Adipocyte (in vitro differentiated cells): ENCODE data around the gene OR13C8.
A peak's percentile ranks its signal among the peaks of the same experiment; 100 is the strongest.
"Not testable (repeated sequence)": the region's sequence is repeated elsewhere in the genome, so short reads cannot be mapped to it uniquely, and the experiment has no call there.

Experiments
- DNase-seq: peaks from one replicate; pipeline ENCODE4 v3.0.0-alpha.2; 2015; ENCODE audit warnings: low read depth
- H3K27me3 ChIP-seq: replicated peaks from 2 replicates; pipeline ENCODE4 v1.7.0; 2013; ENCODE audit warnings: mild to moderate bottlenecking, low read length, moderate library complexity; ENCODE audit not compliant: control insufficient read depth, insufficient read depth
- H3K36me3 ChIP-seq: 2 replicates; pipeline ENCODE4 v1.7.0; 2013; ENCODE audit warnings: low read length, mild to moderate bottlenecking, moderate library complexity; ENCODE audit not compliant: control insufficient read depth, insufficient read depth, severe bottlenecking
- H3K4me1 ChIP-seq: 2 replicates; pipeline ENCODE4 v1.7.0; 2013; ENCODE audit warnings: mild to moderate bottlenecking, low read length, moderate library complexity; ENCODE audit not compliant: control insufficient read depth, insufficient read depth
- H3K4me3 ChIP-seq: 2 replicates; pipeline ENCODE4 v1.7.0; 2013; ENCODE audit warnings: mild to moderate bottlenecking, low read length, moderate library complexity
- H3K9ac ChIP-seq: 2 replicates; pipeline ENCODE4 v1.7.0; 2013; ENCODE audit warnings: mild to moderate bottlenecking, low read length, moderate library complexity
- H3K9me3 ChIP-seq: 2 replicates; pipeline ENCODE4 v1.7.0; 2013; ENCODE audit warnings: mild to moderate bottlenecking, low read length, moderate library complexity; ENCODE audit not compliant: control insufficient read depth

Gene OR13C8

DNA sequence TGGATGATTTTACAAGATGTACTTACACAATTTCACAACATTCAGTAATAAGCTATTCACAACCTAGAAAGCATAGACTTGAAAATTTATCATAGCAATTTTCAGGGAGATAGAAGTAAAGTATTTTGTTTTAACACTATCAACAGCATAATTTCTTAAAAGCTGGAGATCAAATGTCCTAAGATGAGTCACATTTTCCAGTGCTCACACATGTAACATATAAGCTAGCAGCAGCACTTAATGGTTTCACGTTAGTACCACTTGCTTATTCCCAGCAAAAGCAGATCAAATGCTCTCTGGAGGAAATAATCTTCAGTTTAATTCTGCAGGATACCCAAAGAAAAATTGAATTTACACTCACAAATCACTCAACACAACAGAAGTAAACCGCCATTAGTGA, 6.5 kb downstream of the OR13C8 start:
- no peak overlapping the region for H3K9ac ChIP-seq
- peaks cover 17% of the 10 kb centered on the region for H3K9me3 ChIP-seq
- DNase-seq: peak; percentile 18
- no peaks in the 10 kb centered on the region for H3K36me3 ChIP-seq
- H3K4me3 ChIP-seq: no peak overlapping the region
- H3K27me3 ChIP-seq: no peaks in the 10 kb centered on the region
- peaks cover 5% of the 10 kb centered on the region for H3K4me1 ChIP-seq

DNA sequence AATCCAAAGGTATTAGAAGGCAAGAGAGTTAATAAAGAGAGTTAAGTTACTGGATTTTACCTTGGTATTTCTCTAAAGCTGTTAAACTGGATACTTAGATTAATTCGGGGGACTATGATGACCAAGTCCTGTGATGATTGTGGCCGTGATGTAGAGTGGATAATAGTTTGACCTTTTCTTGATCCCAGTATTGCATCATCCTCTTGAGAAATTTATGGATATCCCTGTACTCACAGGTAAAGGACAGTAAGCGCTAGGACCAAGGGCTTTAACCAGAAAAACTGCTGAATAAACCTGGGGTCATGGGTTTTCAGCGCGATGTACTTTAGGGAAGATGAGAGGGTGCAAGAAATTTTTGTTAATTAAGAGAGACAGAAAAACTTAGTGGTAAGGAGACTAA, 8.3 kb downstream of the OR13C8 start:
- H3K9me3 ChIP-seq: peaks cover 8% of the 10 kb centered on the region
- H3K36me3 ChIP-seq: no peaks in the 10 kb centered on the region
- no peak overlapping the region for H3K4me3 ChIP-seq
- DNase-seq: no peak
- H3K27me3 ChIP-seq: no peaks in the 10 kb centered on the region
- no peak overlapping the region for H3K9ac ChIP-seq
- H3K4me1 ChIP-seq: peaks cover 8% of the 10 kb centered on the region

DNA sequence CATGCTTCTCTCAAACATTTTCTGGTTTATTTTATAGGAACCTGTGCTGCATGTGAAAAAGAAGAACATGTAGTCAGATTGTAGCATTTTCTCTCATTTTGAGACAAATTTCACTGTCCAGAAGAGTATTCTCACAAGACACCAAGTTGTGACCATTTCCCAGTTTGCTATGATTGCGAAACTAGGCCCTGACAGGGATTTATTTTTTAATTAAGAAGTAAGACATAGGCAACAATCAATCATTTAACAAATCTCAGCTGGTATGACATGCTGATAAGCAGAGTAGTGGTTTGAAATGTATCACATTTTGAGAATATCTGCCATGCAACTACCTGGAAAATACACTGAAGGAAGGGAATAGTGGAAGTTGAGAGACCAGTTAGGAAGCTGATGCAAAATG, 11.6 kb downstream of the OR13C8 start:
- no peaks in the 10 kb centered on the region for H3K9me3 ChIP-seq
- H3K27me3 ChIP-seq: no peaks in the 10 kb centered on the region
- H3K4me3 ChIP-seq: no peak overlapping the region
- no peak for DNase-seq
- no peaks in the 10 kb centered on the region for H3K36me3 ChIP-seq
- H3K4me1 ChIP-seq: peaks cover 9% of the 10 kb centered on the region
- no peak overlapping the region for H3K9ac ChIP-seq

DNA sequence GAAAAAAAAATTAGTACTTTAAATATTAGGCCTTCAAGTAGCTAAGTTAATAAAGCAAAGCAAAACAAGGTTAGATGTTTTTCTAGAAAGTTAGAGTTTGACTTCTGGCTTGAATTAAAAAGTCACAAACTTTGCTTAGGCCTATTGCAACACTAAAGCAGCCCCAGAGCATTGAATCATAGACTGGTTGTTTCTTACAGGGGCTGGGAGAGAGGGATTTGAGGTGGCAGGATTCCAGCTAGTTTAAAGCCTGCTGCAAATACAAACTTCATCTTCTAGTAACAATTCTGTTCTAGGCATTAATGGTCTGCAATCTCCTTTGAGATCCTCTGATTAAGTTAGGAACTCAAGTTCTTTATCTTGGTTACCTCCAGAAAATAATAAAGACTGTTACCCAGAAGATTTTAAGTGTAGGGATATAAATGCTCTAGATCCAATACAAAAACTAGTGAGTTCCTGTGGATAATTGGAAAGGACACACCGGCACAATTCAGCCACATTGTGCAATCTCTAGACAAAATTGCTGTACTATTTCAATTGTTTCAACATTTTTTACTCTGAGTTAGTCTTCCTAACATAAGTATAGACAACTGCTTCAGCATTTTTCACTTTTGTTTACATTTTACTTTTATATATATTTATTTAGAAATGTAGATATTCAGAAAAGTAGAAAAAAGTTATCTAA, 17.7 kb downstream of the OR13C8 start:
- Histone ChIP-seq H3K4me3 (peak overlapping the region; percentile 43), H3K36me3 (no peaks in the 10 kb centered on the region), H3K9ac (peak overlapping the region; percentile 69), H3K27me3 (no peaks in the 10 kb centered on the region), H3K4me1 (peaks cover 34% of the 10 kb centered on the region), H3K9me3 (no peaks in the 10 kb centered on the region)
- peak; percentile 90 for DNase-seq

DNA sequence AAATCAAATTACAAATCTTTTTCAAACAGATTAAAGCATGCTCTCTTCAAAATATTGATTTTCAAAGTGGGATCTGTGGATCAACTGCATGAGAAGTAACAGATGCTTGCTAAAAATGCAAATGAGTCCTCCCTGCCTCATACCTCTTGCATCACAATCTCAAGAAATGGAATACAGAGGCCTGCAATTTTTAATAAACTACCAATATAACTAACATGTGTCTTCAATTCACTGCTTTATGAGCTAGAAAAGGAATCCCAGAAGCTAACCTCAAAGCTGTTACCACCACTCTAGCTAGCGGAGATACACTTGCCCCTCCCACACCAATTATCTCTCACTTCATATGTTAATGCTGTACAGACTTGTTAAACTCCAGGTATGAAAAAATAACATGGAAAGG, 20.7 kb downstream of the OR13C8 start:
- DNase-seq: peak; percentile 45
- H3K4me3 ChIP-seq: no peak overlapping the region
- peaks cover 34% of the 10 kb centered on the region for H3K4me1 ChIP-seq
- no peaks in the 10 kb centered on the region for H3K36me3 ChIP-seq
- peaks cover 5% of the 10 kb centered on the region for H3K9me3 ChIP-seq
- no peak overlapping the region for H3K9ac ChIP-seq
- H3K27me3 ChIP-seq: no peaks in the 10 kb centered on the region

DNA sequence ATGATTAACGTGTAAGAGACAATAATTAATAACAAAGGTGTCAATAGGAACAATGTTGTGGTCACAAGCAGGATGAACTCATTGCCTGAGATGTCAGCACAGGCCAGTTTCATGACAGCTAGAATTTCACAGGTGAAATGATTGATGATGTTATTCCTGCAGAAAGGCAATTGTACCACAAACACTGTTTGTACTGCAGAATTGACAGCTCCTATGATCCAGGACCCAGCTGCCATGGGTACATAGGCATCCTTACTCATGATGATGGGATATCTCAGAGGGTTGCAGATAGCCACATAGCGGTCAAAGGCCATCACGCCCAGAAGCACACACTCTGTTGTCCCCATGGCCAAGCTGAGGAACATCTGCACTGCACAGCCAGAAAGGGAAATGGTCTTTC, 29.8 kb downstream of the OR13C8 start:
- H3K27me3 ChIP-seq, H3K4me1 ChIP-seq, H3K9ac ChIP-seq, H3K4me3 ChIP-seq, H3K9me3 ChIP-seq, H3K36me3 ChIP-seq, DNase-seq: not testable (repeated sequence)

DNA sequence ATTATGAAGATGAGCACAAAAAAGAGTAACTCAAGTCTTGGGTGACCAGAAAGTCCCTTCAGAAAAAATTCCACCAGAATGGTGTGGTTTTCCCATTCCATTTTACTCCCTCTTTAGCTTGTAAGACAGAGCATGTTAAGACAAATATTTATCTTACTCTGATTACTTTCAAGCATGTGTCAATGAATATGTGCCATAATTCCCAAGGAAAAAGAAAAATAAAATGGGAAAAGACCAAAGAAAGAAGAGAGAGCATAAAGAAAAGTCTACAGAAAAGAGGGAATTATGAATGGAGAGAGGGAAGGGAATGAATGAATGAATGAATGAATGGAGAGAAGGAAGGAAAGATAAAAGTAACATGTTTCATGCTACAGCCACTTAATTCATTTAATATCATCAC, 30.3 kb downstream of the OR13C8 start, which contains the start of gene OR13C5:
TSS of gene OR13C5 (minus strand) at position 101 of the 400 bp plus-strand sequence. CDS start at position 101, 0 bp downstream.
- not testable (repeated sequence) for H3K4me1 ChIP-seq, H3K4me3 ChIP-seq, H3K9ac ChIP-seq, DNase-seq, H3K27me3 ChIP-seq, H3K9me3 ChIP-seq, H3K36me3 ChIP-seq

DNA sequence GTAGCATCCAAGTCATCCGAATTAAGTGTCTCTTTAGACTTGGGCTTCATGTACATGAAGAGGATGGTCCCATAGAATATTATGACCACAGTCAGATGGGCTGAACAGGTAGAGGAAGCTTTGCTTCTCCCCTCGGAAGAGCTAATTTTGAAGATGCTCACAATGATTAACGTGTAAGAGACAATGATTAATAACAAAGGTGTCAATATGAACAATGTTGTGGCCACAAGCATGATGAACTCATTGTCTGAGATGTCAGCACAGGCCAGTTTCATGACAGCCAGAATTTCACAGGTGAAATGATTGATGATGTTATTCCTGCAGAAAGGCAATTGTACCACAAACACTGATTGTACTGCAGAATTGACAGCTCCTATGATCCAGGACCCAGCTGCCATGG, 35.8 kb downstream of the OR13C8 start:
- Histone ChIP-seq H3K4me3 (no peak overlapping the region), H3K36me3 (no peaks in the 10 kb centered on the region), H3K4me1 (no peaks in the 10 kb centered on the region), H3K27me3 (no peaks in the 10 kb centered on the region), H3K9ac (no peak overlapping the region), H3K9me3 (no peaks in the 10 kb centered on the region)
- no peak for DNase-seq

DNA sequence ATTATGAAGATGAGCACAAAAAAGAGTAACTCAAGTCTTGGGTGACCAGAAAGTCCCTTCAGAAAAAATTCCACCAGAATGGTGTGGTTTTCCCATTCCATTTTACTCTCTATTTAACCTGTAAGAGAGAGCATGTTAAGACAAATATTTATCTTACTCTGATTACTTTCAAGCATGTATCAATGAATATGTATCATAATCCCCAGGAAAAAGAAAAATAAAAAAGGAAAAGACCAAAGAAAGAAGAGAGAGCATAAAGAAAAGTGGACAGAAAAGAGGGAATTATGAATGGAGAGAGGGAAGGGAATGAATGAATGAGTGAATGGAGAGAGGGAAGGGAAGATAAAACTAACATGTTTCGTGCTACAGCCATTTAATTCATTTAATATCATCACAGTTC, 36.6 kb downstream of the OR13C8 start, which contains the start of gene OR13C2:
TSS of gene OR13C2 (minus strand) at position 101 of the 400 bp plus-strand sequence. CDS start at position 101, 0 bp downstream.
- not testable (repeated sequence) for H3K4me3 ChIP-seq, H3K9ac ChIP-seq, H3K4me1 ChIP-seq, DNase-seq, H3K36me3 ChIP-seq, H3K27me3 ChIP-seq, H3K9me3 ChIP-seq

DNA sequence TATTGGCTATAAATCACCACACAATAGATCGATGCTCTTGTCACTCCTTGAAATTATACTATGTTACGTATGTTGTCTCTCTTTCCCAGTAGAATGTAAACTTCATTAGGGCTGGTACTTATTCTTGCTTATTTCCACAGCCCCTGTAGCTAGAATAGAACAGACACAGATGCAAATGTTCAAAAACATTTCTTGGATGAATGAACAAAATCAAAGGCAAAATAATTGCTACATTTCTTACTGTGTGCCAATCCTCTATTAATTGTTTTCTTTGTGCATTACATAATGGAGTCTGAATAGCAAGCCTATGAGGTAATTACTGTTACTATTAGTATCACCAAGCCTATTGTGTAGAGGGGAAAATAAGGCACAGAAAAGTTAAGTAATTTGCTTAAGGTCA, 37.2 kb downstream of the OR13C8 start:
- no peak overlapping the region for H3K9ac ChIP-seq
- DNase-seq: peak; percentile 2
- no peaks in the 10 kb centered on the region for H3K27me3 ChIP-seq
- no peak overlapping the region for H3K4me3 ChIP-seq
- no peaks in the 10 kb centered on the region for H3K36me3 ChIP-seq
- no peaks in the 10 kb centered on the region for H3K4me1 ChIP-seq
- H3K9me3 ChIP-seq: no peaks in the 10 kb centered on the region

DNA sequence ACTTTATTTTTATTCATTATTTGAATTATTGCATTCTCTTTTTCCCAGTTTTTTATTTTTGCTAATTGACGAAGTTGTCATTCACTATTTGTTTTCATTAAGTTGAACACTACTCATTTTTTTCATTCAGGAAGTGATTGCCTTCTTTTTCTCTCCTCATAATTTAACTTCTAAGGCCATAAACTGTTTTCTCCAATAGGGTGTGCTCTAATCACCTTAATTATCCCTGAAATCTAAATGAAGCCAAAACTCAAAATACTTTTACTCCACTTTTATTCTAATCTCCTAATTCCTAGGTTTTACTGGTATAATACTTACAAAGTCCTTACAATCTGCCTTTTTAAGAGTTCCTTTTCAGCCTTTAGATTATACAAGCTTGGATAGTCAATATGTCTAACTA, 39.4 kb downstream of the OR13C8 start:
- DNase-seq: peak; percentile 16
- Histone ChIP-seq H3K9ac (no peak overlapping the region), H3K9me3 (no peaks in the 10 kb centered on the region)

DNA sequence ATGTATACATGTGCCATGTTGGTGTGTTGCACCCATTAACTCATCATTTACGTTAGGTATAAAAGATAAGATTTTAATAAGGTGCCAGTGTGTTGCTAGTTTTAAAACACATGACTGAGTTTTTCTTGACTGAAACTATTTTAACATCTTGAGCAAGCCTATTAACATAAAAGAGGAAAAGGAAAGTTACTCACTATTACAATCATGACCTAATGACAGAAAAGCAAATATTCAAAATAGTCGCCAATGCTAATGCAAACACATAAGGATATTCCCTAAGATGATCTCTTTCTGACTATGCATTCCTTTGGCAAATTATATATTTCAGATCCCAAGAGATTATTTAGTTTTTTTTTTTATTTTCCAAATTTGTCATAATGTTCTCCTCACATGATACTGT, 42.2 kb downstream of the OR13C8 start:
- Histone ChIP-seq H3K27me3 (no peaks in the 10 kb centered on the region), H3K4me3 (no peak overlapping the region), H3K9ac (no peak overlapping the region), H3K9me3 (no peaks in the 10 kb centered on the region), H3K4me1 (no peaks in the 10 kb centered on the region), H3K36me3 (no peaks in the 10 kb centered on the region)
- no peak for DNase-seq

More for the DNA sequence above, 39.4 kb downstream of the OR13C8 start:
- Histone ChIP-seq H3K4me1 (no peaks in the 10 kb centered on the region), H3K36me3 (no peaks in the 10 kb centered on the region), H3K4me3 (no peak overlapping the region), H3K27me3 (no peaks in the 10 kb centered on the region)
